Measurements from ENCODE around the gene SLC7A6. TPM values are rescaled to one million over a fixed set of nuclear protein-coding genes. Genes with fewer than 3 reads are reported as not detected.

SLC7A6 gene
- total RNA-seq, 1 donor from 2014 or later, result 10.5 TPM

DNA sequence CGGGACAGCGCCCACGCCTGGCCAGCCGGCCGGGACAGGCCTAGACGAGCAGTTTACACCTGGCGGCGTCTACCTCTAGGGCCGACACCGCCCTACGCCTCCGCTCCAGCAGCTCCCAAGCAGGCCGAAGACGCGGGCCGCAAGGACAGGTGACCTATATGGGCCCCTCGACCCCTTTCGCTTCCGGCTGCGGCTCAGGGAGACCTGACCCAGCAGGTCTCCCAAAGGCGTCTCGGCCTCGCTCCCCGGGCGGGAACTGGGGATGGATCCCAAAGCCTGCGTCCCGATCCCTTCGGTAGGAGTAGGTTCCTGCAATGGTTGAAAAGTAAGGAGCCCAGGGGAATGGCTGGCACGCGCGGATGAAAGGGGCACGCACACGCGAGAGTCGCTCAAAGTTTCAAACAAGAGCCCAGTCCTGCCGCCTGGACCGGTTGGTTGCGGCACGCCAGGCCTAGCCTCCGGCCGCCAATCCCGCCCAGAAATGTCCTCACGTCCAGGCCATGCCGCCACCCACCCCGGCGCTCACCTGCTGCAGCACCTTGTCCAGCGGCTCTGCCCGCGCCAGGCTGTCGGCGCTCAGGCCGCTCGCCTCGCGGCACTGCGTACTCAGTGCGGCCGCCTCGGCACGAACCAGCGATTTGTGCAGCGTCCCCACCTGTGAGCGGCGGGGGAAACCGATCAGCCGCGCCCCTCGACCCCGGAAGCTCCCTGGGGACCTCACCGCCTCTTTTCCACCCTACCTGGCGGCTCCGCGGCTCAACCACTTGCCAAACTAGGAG, 29.0 kb upstream of the SLC7A6 start:
- DNase-seq (ENCODE audit: low read depth in 2 of 2), result no peak

DNA sequence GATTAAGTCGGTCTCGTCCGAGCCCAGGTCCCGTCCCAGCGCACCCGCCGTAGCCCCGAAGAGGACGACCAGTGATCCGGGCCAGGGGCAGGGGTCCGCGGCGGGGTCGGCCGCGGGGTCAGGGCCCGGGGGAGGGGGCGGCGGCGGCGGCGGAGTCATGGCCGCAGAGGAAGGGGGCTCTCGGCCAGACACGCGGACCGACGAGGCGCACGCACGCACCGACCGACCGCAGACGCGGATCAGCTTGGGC, 28.5 kb upstream of the SLC7A6 start, which contains the start of gene ESRP2:
Gene ESRP2 (minus strand): TSS at position 241 of the 250 bp plus-strand sequence. CDS start 82 bp downstream, at position 159.
- no peak for DNase-seq (ENCODE audit: low read depth in 2 of 2)

DNA sequence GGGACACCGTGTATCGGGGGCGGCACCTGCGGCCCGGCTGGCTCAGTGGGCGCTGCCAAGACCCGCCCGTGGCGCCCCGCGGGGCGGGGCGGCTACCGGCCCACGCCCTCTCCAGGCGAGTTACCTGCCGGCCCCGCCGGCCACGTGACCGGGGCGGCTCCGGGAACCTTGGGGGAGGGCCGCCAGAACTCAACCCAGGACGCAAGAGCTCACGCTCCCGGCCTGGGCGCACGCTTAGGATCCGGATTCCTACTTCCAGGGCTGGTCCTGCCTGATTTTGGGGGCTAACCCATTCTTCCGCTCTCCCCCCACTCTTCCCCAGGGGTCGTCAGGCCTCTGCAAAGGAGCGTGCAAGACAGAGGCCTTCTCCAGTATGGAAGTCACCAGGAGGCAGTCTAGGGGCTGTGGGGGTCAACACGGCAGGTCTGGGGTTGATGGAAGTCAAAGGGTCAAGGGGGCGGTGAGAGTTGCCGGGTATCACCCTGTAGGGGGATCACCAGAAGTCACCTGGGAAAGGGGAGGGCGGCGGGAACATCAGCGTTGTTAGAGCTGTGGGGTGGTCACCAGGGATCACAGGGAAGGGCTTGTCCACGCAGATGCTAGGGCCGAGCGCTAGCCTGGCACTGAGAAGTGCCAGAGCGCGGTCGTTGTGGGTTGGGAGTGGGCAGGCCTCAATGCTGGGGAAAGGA, 28.0 kb upstream of the SLC7A6 start:
- peak in 1 of 2 donors; percentile 41 for DNase-seq (ENCODE audit: low read depth in 2 of 2)

DNA sequence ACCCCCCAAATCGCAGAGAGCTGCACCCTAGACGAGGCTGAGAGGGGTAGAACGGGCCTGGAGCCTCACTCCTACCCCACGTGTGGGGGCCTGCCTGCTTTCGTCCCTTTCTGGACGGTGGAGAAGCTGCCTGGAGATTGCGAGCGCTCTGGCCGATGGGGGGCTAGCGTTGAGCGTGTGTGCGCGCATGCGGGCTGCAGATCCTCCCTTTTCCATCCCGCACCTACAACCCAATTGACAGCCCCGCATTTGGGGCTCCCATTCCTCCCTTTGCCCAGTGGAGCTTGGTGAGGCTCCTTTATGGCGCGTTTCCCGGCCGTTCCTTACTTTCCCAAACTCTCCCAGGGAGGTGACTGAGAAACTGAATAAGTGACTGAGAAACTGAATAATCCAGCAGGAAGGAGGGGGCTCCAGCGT, 27.5 kb upstream of the SLC7A6 start:
- no peak for DNase-seq (ENCODE audit: low read depth in 2 of 2)

DNA sequence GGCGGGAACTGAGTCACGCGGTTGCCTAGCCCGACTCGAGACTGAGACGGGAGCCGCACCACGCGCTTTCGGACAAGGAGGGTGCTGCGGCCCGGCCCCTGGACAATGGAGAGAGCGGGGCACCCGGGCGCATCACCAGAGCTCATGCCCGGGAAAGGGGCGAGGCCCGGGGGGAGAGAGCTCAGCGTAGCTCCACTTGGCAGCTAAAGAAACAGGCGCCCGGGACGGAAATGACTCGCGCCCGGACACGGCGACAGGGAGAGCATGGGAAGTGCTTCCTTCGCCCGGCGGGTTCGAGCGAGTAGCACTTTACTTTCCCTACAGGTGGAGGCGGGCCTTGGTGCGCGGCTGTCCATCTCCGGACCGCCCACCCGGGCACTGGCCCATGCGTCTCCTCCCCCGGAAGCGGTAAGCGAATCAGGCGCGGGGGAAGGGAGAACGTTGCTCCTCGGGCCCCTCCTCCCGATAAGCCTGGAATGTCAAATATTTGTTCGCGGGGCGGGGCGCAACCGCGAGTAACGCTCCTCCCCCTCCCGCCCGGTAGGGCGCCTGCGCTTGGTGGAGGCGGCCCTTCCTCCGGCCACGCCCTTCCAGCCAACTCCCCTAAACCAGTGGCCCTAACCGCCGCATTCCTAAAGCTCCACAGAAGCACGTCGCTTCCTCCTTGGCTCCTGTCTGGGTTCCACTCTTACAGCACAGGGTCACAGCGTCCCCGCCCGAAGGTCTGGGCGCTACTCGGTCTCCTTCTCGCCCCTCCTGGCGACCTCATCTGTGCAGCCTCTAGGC, 26.9 kb upstream of the SLC7A6 start:
- DNase-seq (ENCODE audit: low read depth in 2 of 2), result peak; percentile 94 to 98

DNA sequence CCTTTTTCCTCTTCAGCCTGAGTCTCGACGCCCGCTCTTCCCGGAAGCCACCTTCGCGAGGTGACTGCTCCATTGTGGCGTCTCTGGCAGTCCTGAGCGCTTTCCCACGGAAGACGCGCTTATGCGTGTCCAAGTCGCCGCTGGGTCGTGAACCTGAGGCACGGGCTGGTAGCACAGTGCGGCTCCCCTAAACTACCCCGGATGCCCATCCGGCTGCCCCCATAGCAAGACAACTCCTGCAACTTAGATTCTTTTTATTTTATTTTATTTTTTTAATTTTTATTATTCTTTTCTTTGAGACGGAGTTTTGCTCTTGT, 26.3 kb upstream of the SLC7A6 start:
- no peak for DNase-seq (ENCODE audit: low read depth in 2 of 2)

DNA sequence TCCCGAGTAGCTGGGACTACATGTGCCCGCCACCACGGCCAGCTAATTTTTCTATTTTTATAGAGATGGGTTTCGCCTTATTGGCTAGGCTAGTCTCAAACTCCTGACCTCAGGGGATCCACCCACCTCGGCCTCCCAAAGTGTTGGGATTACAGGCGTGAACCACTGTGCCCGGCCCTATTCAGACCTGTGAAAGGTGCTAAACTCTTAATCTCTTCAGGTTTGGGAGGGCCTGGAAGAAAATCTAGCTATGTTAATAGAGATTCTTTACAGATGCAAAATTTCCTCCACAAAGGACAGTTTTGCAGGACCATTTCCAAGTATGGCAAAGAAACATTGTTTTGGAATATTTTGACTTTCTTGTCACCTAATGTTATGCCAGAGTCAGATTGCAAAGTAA, 22.2 kb upstream of the SLC7A6 start:
- no peak for DNase-seq (ENCODE audit: low read depth in 2 of 2)

DNA sequence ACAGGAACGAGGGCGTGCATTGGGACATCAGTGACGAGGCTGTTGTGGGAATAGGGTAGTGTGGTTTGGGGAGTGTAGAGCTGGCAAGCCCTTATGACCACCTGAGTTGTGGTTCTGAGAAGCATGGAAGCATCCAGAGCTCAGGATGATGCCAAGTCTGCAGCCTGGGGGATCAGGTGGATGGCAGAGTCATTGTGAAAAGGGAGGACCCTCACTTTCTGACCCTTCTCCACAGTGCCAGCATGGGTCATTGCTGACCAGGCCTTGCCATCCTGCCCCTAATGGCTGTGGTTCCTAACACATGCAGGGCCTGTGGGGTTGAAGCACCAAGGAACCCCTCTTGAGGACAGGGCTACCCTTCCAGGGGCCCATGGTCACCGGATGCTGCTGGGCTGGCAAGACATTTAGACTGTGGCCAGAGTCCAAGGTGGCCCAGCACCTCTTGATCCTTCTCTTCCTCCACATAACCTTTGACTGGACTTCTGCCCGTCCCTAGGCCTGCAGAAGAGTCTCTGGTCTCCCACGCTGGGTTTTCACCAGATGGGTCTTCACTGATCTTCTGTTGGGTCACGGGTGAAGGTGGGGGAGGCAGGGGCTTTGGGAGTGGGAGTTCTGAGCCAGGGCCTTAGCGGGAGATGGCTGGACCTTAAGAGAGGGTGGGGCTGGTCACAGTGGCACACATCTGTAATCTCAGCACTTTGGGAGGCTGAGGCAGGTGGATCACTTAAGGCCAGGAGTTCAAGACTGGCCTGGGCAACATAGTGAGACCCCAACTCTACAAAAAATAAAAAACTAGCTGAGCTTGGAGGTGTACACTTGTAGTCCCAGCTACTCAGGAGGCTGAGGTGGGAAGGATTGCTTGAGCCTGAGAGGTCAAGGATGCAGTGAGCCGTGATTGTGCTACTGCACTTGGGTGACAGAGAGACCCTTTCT, 21.1 kb upstream of the SLC7A6 start:
- no peak for DNase-seq (ENCODE audit: low read depth in 2 of 2)

DNA sequence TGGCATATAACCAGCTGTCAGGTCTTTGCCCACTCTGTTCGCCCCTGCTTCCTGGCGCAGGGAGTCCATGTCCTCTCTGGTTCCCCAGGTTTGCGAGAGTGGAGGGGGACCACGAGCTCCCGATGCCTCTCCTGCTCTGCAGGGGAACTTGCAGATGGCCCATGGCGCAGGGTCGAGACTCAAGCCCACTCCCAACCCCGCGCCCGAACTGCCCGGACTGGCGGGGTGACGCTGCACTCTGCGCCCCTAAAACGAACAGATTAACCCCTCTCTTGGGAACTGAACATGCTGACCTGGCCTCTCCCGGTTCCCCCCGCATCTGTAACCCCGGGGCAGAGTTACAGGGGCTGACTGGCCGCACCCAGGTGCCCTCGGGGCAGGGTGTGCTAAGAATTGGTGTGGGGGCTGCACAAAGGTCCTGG, 19.8 kb upstream of the SLC7A6 start:
- DNase-seq (ENCODE audit: low read depth in 2 of 2), result no peak

DNA sequence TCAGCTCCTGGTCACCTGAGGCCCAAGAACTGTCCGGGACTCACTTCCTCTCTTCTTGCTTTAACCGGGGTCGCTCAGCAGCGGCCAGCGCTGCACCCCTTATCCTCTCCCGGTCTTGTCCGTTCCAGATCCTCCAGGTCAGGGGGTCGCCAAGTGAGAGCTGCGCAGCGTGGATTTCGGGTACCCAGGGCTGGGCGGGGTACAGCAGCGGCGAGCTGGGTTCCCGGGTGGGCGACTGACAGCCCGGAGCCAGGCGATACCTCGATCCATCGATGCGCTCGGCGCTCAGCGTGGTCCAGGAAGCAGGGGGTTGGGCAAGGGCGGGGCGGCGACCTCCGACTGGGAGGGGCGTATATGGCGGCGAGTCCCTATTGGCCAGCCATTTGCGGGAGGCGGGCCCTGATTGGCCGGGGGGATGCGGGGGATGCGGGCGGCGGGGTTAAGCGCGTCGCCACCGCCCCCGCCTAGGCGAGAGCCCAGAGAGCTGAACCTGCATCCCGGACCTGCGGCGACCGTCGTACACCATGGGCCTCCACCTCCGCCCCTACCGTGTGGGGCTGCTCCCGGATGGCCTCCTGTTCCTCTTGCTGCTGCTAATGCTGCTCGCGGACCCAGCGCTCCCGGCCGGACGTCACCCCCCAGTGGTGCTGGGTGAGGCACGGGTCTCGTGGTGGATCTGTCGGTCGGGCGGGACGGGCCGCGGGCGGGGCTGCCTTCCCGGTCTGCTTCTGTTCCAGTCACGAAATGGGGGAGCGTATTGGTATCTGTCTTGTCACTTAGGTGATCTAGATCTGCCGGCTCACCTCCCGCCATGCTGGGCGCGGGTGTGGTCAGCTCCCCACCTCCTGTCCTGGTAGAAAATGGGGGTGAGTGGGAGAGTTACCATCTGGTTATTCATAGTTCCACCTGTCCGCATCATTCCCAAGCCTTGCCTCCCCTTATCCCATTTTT, 19.1 kb upstream of the SLC7A6 start, which contains the start of gene PLA2G15:
Gene PLA2G15 (plus strand): TSS at position 471 of the 951 bp plus-strand sequence. CDS start 54 bp downstream, at position 525.
- DNase-seq (ENCODE audit: low read depth in 2 of 2), result peak; percentile 90 to 97

DNA sequence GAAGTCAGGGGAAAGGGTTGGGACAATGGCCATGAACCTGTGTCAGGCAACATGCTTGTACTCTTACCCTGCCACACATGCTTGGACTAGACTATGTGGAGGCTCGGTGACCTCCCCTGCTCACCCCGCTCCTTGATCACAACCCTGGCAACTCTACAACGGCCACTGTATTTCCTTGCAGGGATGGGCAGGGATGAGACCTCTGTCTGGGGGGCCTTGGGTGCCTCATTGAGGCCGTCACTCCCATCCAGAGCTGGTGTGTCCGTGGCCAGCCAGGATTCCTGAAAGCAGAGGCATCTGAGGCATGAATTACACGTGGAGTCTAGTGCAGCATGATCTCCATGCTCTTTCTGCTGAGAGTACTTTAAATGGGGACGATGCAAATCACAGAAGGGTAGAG, 18.2 kb upstream of the SLC7A6 start:
- no peak for DNase-seq (ENCODE audit: low read depth in 2 of 2)

DNA sequence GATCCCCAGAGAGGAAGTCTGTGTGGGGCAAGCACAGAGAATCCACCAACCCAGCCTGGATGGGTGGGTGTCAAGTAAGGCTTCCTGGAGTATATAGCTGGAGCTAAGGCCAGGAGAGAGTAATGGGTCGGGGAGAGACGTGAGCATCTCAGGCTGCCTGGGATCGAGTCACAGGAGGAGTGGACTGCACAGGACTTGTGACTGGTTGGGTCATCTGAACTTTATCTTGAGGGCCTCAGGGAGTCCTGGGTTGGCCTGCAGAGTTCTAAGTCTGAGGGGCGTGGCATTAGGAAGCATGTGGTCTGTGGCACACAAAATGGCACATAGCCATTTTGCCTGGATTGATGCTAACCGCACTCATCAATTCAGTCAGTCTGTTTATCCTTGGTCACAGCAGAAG, 17.7 kb upstream of the SLC7A6 start:
- no peak for DNase-seq (ENCODE audit: low read depth in 2 of 2)

DNA sequence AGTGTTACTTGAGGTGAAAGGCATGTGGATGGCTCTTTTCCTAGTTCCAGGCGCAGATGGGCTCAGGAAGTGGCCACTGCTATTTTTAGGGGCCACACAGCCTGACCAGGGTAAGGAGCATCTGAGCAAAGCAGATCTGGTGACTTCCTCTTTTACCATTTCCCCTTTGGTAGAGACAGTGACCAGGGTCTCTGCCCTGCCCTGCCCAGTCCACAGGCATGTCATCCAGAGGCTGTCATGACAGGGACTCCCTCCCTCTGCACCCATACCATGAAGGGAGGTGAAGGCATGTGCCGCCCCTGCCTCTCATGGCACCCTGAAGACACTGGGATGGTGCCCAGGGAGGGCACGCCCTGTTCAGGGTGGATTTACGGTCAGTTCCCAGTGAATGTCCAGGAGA, 16.9 kb upstream of the SLC7A6 start:
- no peak for DNase-seq (ENCODE audit: low read depth in 2 of 2)

DNA sequence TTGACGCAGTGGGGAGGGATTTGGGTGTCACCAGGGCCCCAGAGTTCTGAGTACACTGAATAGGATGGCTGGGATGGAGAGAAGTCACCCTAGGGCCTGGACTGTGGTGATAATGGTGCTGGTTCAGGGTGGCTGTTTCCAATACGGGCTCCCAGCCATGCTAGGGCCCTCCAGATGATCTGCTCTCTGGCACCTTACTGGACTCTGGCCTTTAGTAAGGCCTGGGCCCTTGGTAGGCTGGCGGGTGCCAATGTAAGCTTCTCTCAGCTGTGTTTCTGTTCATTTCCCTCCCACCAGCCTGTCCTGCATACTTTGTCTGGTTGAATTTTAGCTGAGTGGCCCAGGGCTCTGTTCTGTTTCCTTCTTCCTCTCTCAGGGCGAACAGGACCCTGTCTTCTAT, 16.4 kb upstream of the SLC7A6 start:
- DNase-seq (ENCODE audit: low read depth in 2 of 2), result no peak

DNA sequence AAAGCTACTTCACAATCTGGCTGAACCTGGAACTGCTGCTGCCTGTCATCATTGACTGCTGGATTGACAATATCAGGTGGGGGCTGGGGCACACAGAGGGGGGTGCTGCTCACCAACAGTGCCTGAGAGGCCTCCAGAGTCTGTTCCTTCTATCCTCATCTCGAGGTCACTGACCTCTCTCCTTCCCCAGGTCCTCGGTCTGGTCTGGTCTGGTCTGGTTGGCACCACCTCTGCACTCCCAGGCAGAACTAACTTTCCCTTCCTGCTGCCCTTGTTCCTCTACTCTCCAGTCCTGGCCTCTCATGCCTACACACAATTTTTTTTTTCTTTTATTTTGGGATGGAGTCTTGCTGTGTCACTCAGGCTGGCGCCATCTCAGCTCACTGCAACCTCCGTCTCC, 15.0 kb upstream of the SLC7A6 start:
- DNase-seq (ENCODE audit: low read depth in 2 of 2), result no peak

DNA sequence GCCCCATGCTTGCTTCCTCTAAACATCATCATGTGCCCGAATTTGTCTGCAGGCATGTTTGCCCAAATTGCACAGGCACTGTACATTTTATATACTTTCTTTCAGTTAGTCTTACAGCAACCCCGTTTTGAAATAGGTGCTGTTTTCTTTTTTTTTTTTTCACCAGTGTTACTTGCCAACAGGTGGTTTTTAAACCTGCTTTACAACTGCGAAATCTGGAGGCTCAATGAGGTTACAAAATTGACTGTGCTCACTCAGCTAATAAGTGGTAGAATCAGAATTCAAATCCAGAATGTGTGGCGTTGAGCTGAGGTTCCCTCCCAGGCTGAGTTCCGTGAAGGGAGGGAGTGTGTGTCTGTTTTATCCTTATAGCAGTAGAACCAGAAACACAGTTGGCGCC, 13.4 kb upstream of the SLC7A6 start:
- DNase-seq (ENCODE audit: low read depth in 2 of 2), result no peak

DNA sequence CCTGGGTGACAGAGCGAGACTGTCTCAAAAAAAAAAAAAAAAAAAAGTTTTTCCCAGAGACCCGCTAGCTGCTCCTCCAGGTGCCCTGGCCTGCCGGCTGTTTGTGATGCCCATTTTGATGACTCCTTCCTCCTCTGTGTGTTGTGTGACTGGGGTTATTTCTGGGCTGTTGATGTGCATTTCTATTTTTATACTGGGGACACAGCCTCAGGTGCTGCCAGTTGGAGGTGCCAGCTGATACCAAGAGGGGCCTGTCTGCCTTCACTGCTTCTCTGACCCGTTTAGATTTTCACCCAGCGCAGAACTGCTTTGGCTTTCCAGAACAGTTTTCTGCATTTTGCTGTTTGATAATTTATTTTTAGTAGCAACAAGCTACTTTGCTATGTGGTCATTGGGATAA, 12.5 kb upstream of the SLC7A6 start:
- no peak for DNase-seq (ENCODE audit: low read depth in 2 of 2)

DNA sequence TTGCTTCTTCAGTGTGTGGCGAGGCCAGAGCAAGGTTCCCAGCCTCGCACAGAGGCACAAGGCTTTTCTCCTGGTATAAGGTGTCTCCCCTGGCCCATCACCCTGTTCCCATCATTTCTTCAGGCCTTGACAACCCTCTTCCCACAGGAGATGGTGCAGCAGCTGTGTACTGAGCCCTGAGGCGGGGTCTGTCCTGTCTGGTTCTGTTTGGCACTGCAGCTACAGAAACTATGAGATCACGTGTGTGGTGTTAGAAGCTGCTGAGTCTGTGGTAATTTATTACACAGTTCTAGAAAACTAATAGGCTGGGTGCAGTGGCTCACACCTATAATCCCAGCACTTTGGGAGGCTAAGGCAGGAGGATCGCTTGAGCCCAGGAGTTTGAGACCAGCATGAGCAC, 11.9 kb upstream of the SLC7A6 start:
- no peak for DNase-seq (ENCODE audit: low read depth in 2 of 2)

DNA sequence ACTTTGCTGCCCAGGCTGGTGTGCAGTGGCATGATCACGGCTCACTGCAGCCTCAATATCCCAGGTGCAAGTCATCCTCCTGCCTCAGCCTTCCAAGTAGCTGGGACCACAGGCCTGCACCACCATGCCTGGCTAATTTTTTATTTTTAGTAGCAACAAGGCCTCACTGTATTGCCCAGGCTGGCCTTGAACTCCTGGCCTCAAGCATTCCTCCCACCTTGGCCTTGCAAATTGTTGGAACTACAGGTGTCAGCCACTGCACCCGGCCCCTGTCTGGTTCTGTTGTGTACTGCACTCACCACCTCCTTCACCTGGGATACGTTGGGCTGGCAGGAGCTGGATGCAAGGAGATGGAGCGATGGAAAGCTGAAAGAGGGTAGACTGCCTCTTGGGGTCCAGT, 10.6 kb upstream of the SLC7A6 start:
- no peak for DNase-seq (ENCODE audit: low read depth in 2 of 2)

DNA sequence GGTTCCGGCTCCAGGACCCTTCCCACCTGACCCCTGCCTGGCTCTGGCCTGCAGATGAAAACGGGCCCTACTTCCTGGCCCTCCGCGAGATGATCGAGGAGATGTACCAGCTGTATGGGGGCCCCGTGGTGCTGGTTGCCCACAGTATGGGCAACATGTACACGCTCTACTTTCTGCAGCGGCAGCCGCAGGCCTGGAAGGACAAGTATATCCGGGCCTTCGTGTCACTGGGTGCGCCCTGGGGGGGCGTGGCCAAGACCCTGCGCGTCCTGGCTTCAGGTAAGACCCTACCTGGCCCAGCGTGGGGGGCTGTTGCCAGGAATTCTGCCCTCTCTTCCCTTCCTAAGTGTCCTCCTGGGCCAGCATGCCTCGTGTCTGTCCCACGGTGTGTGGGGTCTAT, 8.6 kb upstream of the SLC7A6 start:
- DNase-seq (ENCODE audit: low read depth in 2 of 2), result no peak

All from dermis microvascular lymphatic vessel endothelial cell (primary cell).